ENCODE measurements around the gene SLC25A19.
A peak's percentile ranks its signal among the peaks of the same experiment; 100 is the strongest.
"Not testable (repeated sequence)": the region's sequence is repeated elsewhere in the genome, so short reads cannot be mapped to it uniquely, and the experiment has no call there.

The SLC25A19 gene

DNA sequence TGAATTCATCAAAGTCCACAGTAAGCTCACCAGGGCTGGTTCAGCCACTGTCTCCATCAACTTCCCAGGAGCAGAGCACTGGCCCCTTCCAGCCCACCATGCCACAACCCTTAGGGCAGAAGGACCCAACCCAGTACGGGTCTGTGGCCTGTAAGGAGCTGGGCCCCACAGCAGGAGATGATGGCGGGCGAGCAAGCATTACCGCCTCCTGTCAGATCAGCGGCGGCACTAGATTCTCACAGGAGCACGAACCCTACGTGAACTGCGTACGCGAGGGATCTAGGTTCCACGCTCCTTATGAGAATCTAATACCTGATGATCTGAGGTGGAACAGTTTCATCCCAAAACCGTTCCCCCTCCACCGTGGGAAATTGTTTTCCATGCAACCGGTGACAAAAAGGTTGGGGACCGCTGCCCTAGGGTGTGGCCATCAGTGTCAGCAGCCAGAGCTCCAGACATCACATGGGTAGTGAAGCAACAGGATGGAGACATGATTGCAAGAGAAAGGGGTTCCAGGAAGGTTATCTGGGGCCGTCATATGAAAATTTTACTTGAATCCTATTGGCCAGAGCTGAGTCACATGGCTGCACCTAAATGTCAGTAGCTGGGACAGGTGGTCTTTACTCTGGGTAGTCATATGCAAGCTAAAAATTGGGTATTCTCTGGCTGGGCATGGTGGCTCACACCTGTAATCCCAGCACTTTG lies 12.4 kb upstream of the SLC25A19 start:
- Histone ChIP-seq H2AFZ (ENCODE audit: low read length, unreplicated experiment) (no peak overlapping the region), H3K27me3 (ENCODE audit: insufficient read depth, low read length) (no peaks in the 10 kb centered on the region), H3K27ac (ENCODE audit: low read depth, low read length) (no peak overlapping the region), H3K4me1 (ENCODE audit: control insufficient read depth, insufficient read depth, low read length, unreplicated experiment) (no peaks in the 10 kb centered on the region), H3K4me3 (ENCODE audit: low read depth, low read length) (no peak overlapping the region), H3K36me3 (ENCODE audit: insufficient read depth, low read length) (no peaks in the 10 kb centered on the region), H3K79me2 (ENCODE audit: control insufficient read depth, insufficient read depth, low read length, unreplicated experiment) (no peaks in the 10 kb centered on the region)

DNA sequence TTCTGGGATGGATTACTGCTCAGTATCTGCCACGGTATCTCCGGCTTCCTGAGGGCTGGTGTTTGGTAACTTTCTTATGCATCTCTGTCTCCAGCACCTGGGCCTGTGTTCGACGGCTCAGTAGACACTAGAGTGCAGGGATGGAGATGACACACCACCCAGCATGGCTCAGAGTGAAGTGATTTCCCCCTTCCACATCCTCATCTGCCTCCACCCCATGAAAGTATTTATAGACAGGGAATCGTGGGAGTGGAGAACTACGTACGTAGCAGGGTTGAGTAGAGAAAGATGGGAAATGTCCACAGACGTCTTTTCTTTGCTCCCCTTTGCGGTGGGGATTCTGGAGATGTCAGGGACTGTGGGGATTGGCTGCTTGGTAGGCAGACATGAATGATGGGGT lies 11.8 kb upstream of the SLC25A19 start:
- Histone ChIP-seq H3K27ac (ENCODE audit: low read depth, low read length) (no peak overlapping the region), H3K4me3 (ENCODE audit: low read depth, low read length) (no peak overlapping the region), H2AFZ (ENCODE audit: low read length, unreplicated experiment) (no peak overlapping the region)

DNA sequence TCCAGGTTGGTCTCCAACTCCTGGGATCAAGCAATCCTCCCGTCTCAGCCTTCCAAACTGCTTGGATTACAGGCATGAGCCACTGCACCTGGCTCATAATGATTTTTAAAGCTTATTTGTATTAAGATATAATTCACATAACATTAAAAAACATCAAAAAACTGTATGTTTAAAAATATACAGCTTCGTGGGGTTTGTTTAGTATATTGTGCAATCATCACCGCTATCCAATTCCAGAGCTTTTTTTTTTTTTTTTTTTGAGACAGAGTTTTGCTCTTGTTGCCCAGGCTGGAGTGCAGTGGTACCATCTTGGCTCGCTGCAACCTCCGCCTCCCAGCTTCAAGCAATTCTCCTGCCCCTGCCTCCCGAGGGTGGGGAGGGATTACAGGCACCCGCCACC lies 11.0 kb upstream of the SLC25A19 start:
- H3K79me2 ChIP-seq (ENCODE audit: control insufficient read depth, insufficient read depth, low read length, unreplicated experiment): no peaks in the 10 kb centered on the region
- no peaks in the 10 kb centered on the region for H3K4me1 ChIP-seq (ENCODE audit: control insufficient read depth, insufficient read depth, low read length, unreplicated experiment)
- H3K27me3 ChIP-seq (ENCODE audit: insufficient read depth, low read length): no peaks in the 10 kb centered on the region
- H3K4me3 ChIP-seq (ENCODE audit: low read depth, low read length): no peak overlapping the region
- H3K36me3 ChIP-seq (ENCODE audit: insufficient read depth, low read length): no peaks in the 10 kb centered on the region
- H2AFZ ChIP-seq (ENCODE audit: low read length, unreplicated experiment): no peak overlapping the region
- H3K27ac ChIP-seq (ENCODE audit: low read depth, low read length): no peak overlapping the region

More for the DNA sequence above, 11.8 kb upstream of the SLC25A19 start:
- no peaks in the 10 kb centered on the region for H3K36me3 ChIP-seq (ENCODE audit: insufficient read depth, low read length)
- no peaks in the 10 kb centered on the region for H3K79me2 ChIP-seq (ENCODE audit: control insufficient read depth, insufficient read depth, low read length, unreplicated experiment)
- no peaks in the 10 kb centered on the region for H3K4me1 ChIP-seq (ENCODE audit: control insufficient read depth, insufficient read depth, low read length, unreplicated experiment)
- no peaks in the 10 kb centered on the region for H3K27me3 ChIP-seq (ENCODE audit: insufficient read depth, low read length)

DNA sequence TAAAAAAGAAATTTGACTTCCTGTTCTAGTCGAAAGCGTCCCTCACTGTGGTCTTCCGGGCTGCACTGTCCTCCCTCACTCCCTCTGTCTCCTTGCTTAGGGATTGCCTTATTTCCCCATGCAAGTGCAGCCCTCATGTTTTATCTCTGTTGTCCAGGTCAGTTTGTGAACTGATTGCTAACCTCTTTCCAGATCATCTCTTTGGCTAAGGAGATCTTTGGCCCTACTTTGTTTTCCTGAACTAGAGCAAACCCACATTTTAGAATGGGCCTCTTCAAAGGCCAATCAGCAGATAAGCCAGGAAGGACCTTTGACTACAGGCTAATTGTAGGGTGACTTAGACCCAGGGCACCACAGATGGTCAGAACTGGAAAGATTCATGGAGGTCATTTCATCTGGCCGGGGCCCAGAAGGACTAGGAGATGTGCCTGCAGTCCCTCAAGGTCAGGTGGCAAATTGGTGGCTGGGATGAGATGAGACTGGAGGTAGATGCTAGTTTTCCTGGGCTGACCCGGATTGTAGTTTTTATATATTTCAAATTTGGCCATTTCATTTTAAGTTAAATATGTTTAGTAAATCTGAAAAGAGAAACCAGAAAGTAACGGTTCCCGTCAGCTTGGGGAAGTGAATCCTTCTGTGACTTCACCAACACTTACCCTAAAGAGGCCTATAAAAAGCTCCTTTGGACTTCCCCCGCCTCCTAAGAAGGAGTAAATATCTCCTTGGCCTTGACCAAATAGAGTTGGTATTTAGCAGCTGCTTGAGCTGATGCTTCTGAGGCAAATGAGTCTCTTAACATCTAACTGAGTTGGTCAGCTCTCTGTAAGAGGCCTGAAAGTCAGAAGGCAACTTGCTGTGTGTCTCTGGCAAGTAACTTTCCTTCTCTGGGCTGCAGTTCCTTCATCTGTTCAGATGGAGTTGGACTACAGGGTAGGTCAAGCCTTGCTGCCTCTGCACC lies 6.2 kb upstream of the SLC25A19 start:
- Histone ChIP-seq H3K79me2 (ENCODE audit: control insufficient read depth, insufficient read depth, low read length, unreplicated experiment) (no peaks in the 10 kb centered on the region), H3K4me3 (ENCODE audit: low read depth, low read length) (no peak overlapping the region), H3K27me3 (ENCODE audit: insufficient read depth, low read length) (no peaks in the 10 kb centered on the region), H3K4me1 (ENCODE audit: control insufficient read depth, insufficient read depth, low read length, unreplicated experiment) (no peaks in the 10 kb centered on the region), H3K27ac (ENCODE audit: low read depth, low read length) (no peak overlapping the region), H3K36me3 (ENCODE audit: insufficient read depth, low read length) (no peaks in the 10 kb centered on the region), H2AFZ (ENCODE audit: low read length, unreplicated experiment) (no peak overlapping the region)

DNA sequence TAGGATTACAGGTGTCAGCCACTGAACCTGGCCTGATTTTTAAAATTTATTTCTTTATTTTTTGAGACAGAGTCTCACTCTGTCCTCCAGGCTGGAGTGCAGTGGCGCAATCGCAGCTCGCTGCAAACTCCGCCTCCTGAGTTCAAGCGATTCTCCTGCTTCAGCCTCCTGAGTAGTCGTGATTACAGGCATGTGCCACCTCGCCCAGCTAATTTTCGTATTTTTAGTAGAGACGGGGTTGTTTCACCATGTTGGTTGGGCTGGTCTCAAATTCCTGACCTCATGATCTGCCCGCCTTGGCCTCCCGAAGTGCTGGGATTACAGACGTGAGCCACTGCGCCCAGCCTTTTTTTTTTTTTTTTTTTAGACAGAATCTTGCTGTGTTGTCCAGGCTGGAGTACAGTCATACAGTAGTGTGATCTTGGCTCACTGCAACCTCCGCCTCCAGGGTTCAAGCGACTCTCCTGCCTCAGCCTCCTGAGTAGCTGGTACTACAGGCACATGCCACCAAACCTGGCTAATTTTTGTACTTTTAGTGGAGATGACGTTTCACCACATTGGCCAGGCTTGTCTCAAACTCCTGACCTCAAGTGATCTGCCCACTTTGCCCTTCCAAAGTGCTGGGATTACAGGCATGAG lies 3.7 kb upstream of the SLC25A19 start:
- not testable (repeated sequence) for H3K4me1 ChIP-seq (ENCODE audit: control insufficient read depth, insufficient read depth, low read length, unreplicated experiment); H3K79me2 ChIP-seq (ENCODE audit: control insufficient read depth, insufficient read depth, low read length, unreplicated experiment); H3K36me3 ChIP-seq (ENCODE audit: insufficient read depth, low read length); H3K27ac ChIP-seq (ENCODE audit: low read depth, low read length); H3K4me3 ChIP-seq (ENCODE audit: low read depth, low read length); H3K27me3 ChIP-seq (ENCODE audit: insufficient read depth, low read length); H2AFZ ChIP-seq (ENCODE audit: low read length, unreplicated experiment)

DNA sequence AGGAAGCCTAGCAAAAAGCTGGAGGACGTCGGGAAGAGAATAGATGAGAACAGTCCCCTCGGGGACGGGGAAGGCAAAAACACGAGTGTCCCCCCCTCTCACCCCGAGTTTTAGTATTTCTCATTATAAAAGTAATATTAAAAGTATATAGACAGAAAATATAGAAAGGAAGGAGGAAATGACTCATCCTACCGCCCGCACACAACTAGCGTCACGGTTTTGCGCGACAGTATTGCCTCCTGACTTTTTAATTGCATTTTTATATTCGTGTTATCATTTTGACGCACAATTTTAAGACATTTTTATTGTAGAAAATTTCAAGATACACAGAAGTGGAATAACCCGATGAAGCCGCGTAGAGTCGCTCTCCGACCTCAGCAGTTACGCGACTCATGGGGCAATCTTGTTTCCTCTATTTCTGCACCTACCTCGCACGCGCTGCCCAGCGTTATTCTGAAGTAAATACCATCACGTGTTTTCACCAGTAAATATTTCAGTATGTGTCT lies 652 bp upstream of the SLC25A19 start:
- peaks cover 4% of the 10 kb centered on the region for H3K4me1 ChIP-seq (ENCODE audit: control insufficient read depth, insufficient read depth, low read length, unreplicated experiment)
- H3K36me3 ChIP-seq (ENCODE audit: insufficient read depth, low read length): no peaks in the 10 kb centered on the region
- H3K27ac ChIP-seq (ENCODE audit: low read depth, low read length): peak overlapping the region; percentile 94
- no peaks in the 10 kb centered on the region for H3K27me3 ChIP-seq (ENCODE audit: insufficient read depth, low read length)
- H2AFZ ChIP-seq (ENCODE audit: low read length, unreplicated experiment): peak overlapping the region; percentile 62
- H3K79me2 ChIP-seq (ENCODE audit: control insufficient read depth, insufficient read depth, low read length, unreplicated experiment): no peaks in the 10 kb centered on the region
- peak overlapping the region; percentile 90 for H3K4me3 ChIP-seq (ENCODE audit: low read depth, low read length)

GRCh38 chr17:75288770-75289114 lies 491 bp downstream of the SLC25A19 start:
- no peaks in the 10 kb centered on the region for H3K79me2 ChIP-seq (ENCODE audit: control insufficient read depth, insufficient read depth, low read length, unreplicated experiment)
- peak overlapping the region; percentile 90 for H3K4me3 ChIP-seq (ENCODE audit: low read depth, low read length)
- peak overlapping the region; percentile 87 for H2AFZ ChIP-seq (ENCODE audit: low read length, unreplicated experiment)
- H3K36me3 ChIP-seq (ENCODE audit: insufficient read depth, low read length): no peaks in the 10 kb centered on the region
- H3K4me1 ChIP-seq (ENCODE audit: control insufficient read depth, insufficient read depth, low read length, unreplicated experiment): peaks cover 4% of the 10 kb centered on the region
- no peaks in the 10 kb centered on the region for H3K27me3 ChIP-seq (ENCODE audit: insufficient read depth, low read length)
- no peak overlapping the region for H3K27ac ChIP-seq (ENCODE audit: low read depth, low read length)

DNA sequence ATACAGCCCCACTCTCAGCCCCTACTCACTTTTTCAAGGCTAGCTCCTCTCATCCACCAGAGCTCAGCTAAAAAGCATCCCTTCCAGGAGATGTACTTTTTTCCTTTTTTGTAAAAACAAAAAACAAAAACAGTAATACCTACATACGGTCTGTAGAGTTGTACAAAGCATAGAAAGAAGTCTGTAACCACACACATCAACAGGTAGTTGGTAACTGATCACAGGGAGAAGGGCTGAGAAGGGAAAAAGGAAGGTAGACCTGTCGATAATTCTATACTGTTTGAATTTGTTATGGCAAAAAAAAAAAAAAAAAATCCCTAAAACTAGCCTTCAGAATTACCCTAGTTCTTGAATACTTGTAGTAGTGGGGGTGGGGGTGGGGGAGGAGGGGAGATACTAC lies 874 bp downstream of the SLC25A19 start:
- H3K4me3 ChIP-seq (ENCODE audit: low read depth, low read length): peak overlapping the region; percentile 90
- H3K27me3 ChIP-seq (ENCODE audit: insufficient read depth, low read length): no peaks in the 10 kb centered on the region
- H3K4me1 ChIP-seq (ENCODE audit: control insufficient read depth, insufficient read depth, low read length, unreplicated experiment): peaks cover 4% of the 10 kb centered on the region
- H2AFZ ChIP-seq (ENCODE audit: low read length, unreplicated experiment): no peak overlapping the region
- no peaks in the 10 kb centered on the region for H3K36me3 ChIP-seq (ENCODE audit: insufficient read depth, low read length)
- no peak overlapping the region for H3K27ac ChIP-seq (ENCODE audit: low read depth, low read length)
- H3K79me2 ChIP-seq (ENCODE audit: control insufficient read depth, insufficient read depth, low read length, unreplicated experiment): no peaks in the 10 kb centered on the region

- Histone ChIP-seq H3K27me3 (ENCODE audit: insufficient read depth, low read length) (no peaks in the 10 kb centered on the region), H3K79me2 (ENCODE audit: control insufficient read depth, insufficient read depth, low read length, unreplicated experiment) (no peaks in the 10 kb centered on the region), H3K36me3 (ENCODE audit: insufficient read depth, low read length) (no peaks in the 10 kb centered on the region), H3K4me1 (ENCODE audit: control insufficient read depth, insufficient read depth, low read length, unreplicated experiment) (peaks cover 4% of the 10 kb centered on the region), H3K4me3 (ENCODE audit: low read depth, low read length) (no peak overlapping the region), H3K27ac (ENCODE audit: low read depth, low read length) (no peak overlapping the region), H2AFZ (ENCODE audit: low read length, unreplicated experiment) (no peak overlapping the region)
These were observed 2.0 kb downstream of the SLC25A19 start for GRCh38 chr17:75287221-75287620.

- H3K36me3 ChIP-seq (ENCODE audit: insufficient read depth, low read length): no peaks in the 10 kb centered on the region
- no peak overlapping the region for H3K4me3 ChIP-seq (ENCODE audit: low read depth, low read length)
- no peak overlapping the region for H3K27ac ChIP-seq (ENCODE audit: low read depth, low read length)
- no peaks in the 10 kb centered on the region for H3K27me3 ChIP-seq (ENCODE audit: insufficient read depth, low read length)
- no peak overlapping the region for H2AFZ ChIP-seq (ENCODE audit: low read length, unreplicated experiment)
- H3K79me2 ChIP-seq (ENCODE audit: control insufficient read depth, insufficient read depth, low read length, unreplicated experiment): no peaks in the 10 kb centered on the region
- H3K4me1 ChIP-seq (ENCODE audit: control insufficient read depth, insufficient read depth, low read length, unreplicated experiment): peaks cover 4% of the 10 kb centered on the region
These were observed 4.1 kb downstream of the SLC25A19 start for GRCh38 chr17:75285123-75285522.

Measured in ACC112 (cell line).